Tibial artery (tissue), 4 donors: Measurements from ENCODE around the gene GAS7.

Experiments
- DNase-seq, 2 donors: peaks; one replicate each; pipeline ENCODE4 v3.0.0-alpha.2; 2019
- H3K27ac ChIP-seq, 2 donors: fragments of 200-600 bp; sonication (generic) in 1 of 2; 1 replicate in 1 of 2; 2 replicates in 1 of 2; pipeline ENCODE4 v1.5.1; 2018 to 2019; ENCODE audit warnings: mild to moderate bottlenecking in 1 of 2
- H3K27me3 ChIP-seq, 2 donors: fragments of 200-600 bp; sonication (generic) in 1 of 2; one replicate each; pipeline versions ENCODE4 v1.5.1 to v1.6.0; 2016 to 2019
- H3K36me3 ChIP-seq, 3 donors: fragments of 200-600 bp; sonication (generic) in 2 of 3; one replicate each; pipeline ENCODE4 v1.5.1; 2016 to 2019; ENCODE audit warnings: mild to moderate bottlenecking in 2 of 3
- H3K4me1 ChIP-seq, 4 donors: fragments of 200-600 bp; sonication (generic) in 2 of 4; 1 replicate in 3 of 4; 2 replicates in 1 of 4; pipeline ENCODE4 v1.5.1; 2016 to 2019
- H3K4me3 ChIP-seq, 2 donors: fragments of 200-600 bp; sonication (generic) in 1 of 2; 1 replicate in 1 of 2; 2 replicates in 1 of 2; pipeline ENCODE4 v1.5.1; 2018 to 2019; ENCODE audit warnings: mild to moderate bottlenecking in 2 of 2
- H3K9me3 ChIP-seq, 3 donors: fragments of 200-600 bp; sonication (generic) in 1 of 3; one replicate each; pipeline ENCODE4 v1.5.1; 2016 to 2019
- CTCF ChIP-seq, 2 experiments: fragments of 200-600 bp in 1 of 2; fragments of 450-650 bp in 1 of 2; IDR thresholded peaks; one replicate each; pipeline ENCODE4 v1.5.1; 2017 to 2019; ENCODE audit warnings: antibody characterized with exemption in 2 of 2, mild to moderate bottlenecking in 1 of 2, moderate library complexity in 1 of 2
- intact Hi-C: fragments of 100-400 bp; cut with DNase I; formaldehyde crosslinking; loops from one replicate; pipeline ENCODE4 v1.15.0; 2023; ENCODE audit warnings: low total_unique reads

The GAS7 gene

GRCh38 chr17:10135539-10136257 lies 62.7 kb downstream of the GAS7 start:
- H3K27ac ChIP-seq: no peak overlapping the region
- no peaks in the 10 kb centered on the region for H3K9me3 ChIP-seq
- no peaks in the 10 kb centered on the region for H3K36me3 ChIP-seq
- H3K4me3 ChIP-seq: no peak overlapping the region
- H3K27me3 ChIP-seq: peaks cover 0 to 3% of the 10 kb centered on the region in 2 donors
- DNase-seq: peak in 1 of 2 donors; percentile 78
- no peaks in the 10 kb centered on the region for H3K4me1 ChIP-seq
- no peak for TF ChIP-seq CTCF (IDR thresholded peaks at IDR 0.05)
- intact Hi-C loops: no loop called here

- Histone ChIP-seq H3K27ac (no peak overlapping the region), H3K27me3 (no peaks in the 10 kb centered on the region), H3K4me3 (no peak overlapping the region), H3K9me3 (no peaks in the 10 kb centered on the region), H3K4me1 (peaks cover 0 to 8% (median 0%) of the 10 kb centered on the region in 4 donors), H3K36me3 (no peaks in the 10 kb centered on the region)
- no peak for TF ChIP-seq CTCF (IDR thresholded peaks at IDR 0.05)
- no peak for DNase-seq
- intact Hi-C loops: no loop called here
Measured at GRCh38 chr17:10130677-10131076, 67.7 kb downstream of the GAS7 start.

GRCh38 chr17:10130263-10130662 lies 68.1 kb downstream of the GAS7 start:
- DNase-seq: peak in 1 of 2 donors; percentile 6
- no peak for TF ChIP-seq CTCF (IDR thresholded peaks at IDR 0.05)
- intact Hi-C loops: no loop called here
- H3K9me3 ChIP-seq: no peaks in the 10 kb centered on the region
- H3K36me3 ChIP-seq: no peaks in the 10 kb centered on the region
- no peak overlapping the region for H3K4me3 ChIP-seq
- no peaks in the 10 kb centered on the region for H3K27me3 ChIP-seq
- H3K4me1 ChIP-seq: peaks cover 0 to 8% (median 0%) of the 10 kb centered on the region in 4 donors
- no peak overlapping the region for H3K27ac ChIP-seq

- intact Hi-C loops: no loop called here
- Histone ChIP-seq H3K9me3 (no peaks in the 10 kb centered on the region), H3K4me3 (no peak overlapping the region), H3K27me3 (peaks cover 0 to 7% of the 10 kb centered on the region in 2 donors), H3K4me1 (peaks cover 0 to 13% (median 2%) of the 10 kb centered on the region in 4 donors), H3K27ac (peak overlapping the region; percentile 52 to 55), H3K36me3 (no peaks in the 10 kb centered on the region)
- DNase-seq: peak; percentile 89 to 94
- no peak for TF ChIP-seq CTCF (IDR thresholded peaks at IDR 0.05)
Measured at GRCh38 chr17:10127819-10128425, 70.5 kb downstream of the GAS7 start.

- Histone ChIP-seq H3K27me3 (peaks cover 0 to 7% of the 10 kb centered on the region in 2 donors), H3K27ac (peak overlapping the region; percentile 52 to 55), H3K4me1 (peaks cover 0 to 14% (median 2%) of the 10 kb centered on the region in 4 donors), H3K4me3 (no peak overlapping the region), H3K36me3 (no peaks in the 10 kb centered on the region), H3K9me3 (no peaks in the 10 kb centered on the region)
- intact Hi-C loops: no loop called here
- no peak for TF ChIP-seq CTCF (IDR thresholded peaks at IDR 0.05)
- peak in 1 of 2 donors; percentile 60 for DNase-seq
Measured at GRCh38 chr17:10126616-10127501, 71.5 kb downstream of the GAS7 start.
